GM12872 (cell line): ENCODE measurements around the gene RPS15A.

Experiments
- TF ChIP-seq, protein P1 (sequence below): IDR thresholded peaks from 3 replicates; pipeline ENCODE4 v1.5.1; 2011; ENCODE audit warnings: low read depth, mild to moderate bottlenecking, low read length, moderate library complexity; ENCODE audit not compliant: insufficient read depth

The RPS15A gene

DNA sequence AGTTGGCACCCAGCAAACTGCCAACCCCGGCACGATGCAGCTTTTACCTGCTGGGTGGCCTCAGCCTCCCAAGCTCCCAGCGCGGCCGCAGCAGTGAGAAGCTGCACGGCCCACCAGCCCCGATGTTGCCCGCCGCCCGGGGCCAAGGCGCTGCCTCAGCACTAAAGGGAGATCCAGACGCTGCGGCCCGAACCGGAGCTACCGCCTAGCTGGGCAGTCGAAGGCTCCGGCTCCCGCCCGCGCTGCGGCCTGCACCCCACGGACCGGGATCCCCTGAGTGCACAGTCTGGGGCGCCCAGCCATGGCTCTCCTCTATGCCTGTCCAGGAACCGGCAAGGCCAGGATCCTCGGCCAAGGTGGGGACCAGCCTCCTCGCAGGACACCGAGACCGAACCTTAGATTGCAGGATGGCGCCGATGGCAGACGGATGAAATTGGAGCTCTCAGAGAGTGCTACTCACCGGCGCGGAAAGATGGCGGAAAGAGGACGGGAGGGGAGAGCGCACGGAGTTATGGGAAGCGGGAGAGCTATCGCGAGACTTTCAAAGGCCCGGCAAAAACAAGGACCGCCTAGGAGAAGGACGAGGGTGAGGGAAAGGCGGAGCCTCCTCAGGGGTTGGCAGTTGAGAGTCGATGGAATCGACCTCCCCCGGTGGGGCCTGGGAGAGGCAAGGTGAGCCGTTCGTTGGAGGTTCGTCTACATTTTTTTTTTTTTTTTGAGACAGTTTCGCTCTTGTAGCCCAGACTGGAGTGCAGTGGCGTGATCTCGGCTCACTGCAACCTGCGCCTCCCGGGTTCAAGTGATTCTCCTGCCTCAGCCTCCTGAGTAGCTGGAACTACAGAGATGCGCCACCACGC lies at the start of gene RPS15A:
TSS of gene RPS15A (minus strand) at position 485 of the 857 bp plus-strand sequence. CDS start 1,221 bp downstream, outside the sequence.
- TF ChIP-seq, protein P1, sequence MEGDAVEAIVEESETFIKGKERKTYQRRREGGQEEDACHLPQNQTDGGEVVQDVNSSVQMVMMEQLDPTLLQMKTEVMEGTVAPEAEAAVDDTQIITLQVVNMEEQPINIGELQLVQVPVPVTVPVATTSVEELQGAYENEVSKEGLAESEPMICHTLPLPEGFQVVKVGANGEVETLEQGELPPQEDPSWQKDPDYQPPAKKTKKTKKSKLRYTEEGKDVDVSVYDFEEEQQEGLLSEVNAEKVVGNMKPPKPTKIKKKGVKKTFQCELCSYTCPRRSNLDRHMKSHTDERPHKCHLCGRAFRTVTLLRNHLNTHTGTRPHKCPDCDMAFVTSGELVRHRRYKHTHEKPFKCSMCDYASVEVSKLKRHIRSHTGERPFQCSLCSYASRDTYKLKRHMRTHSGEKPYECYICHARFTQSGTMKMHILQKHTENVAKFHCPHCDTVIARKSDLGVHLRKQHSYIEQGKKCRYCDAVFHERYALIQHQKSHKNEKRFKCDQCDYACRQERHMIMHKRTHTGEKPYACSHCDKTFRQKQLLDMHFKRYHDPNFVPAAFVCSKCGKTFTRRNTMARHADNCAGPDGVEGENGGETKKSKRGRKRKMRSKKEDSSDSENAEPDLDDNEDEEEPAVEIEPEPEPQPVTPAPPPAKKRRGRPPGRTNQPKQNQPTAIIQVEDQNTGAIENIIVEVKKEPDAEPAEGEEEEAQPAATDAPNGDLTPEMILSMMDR: no peak

DNA sequence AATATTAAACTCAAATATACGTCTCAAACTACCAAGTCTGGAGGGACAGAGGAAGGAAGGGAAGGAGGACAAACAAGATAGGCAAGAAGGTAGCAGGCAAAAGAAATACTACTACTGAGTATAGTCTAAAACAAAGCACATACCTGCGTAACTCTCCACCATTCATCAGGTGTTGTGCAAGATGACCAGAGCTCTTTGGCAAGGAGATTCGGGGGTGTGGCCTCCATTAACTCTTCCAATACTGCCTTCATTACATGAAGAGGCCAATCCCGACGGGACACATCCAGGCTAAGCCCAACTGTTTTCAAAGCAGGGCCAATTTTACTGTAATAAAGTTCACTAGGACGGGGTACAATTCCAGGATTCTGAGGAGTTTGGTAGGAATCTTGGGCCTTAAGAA lies 49.4 kb upstream of the RPS15A start:
- TF ChIP-seq, protein P1: no peak

DNA sequence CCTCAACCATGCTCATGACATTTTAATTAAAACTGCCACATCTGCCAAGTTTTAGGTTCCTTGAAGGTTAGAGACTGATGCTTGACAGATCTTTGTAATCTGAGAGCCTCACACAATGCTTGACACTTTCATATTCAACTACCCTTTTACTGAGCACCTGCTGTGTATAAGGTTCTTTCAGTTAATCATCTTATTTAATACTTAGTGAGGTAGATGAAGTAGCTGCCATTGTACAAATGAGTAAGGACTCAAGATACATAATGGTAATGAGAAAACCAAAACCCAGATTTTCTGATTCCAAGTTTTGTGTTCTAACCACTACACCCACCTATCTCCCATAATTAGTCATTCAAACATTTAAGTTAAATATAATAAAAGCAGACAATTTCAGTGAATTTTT lies 46.6 kb upstream of the RPS15A start:
- TF ChIP-seq, protein P1: no peak

DNA sequence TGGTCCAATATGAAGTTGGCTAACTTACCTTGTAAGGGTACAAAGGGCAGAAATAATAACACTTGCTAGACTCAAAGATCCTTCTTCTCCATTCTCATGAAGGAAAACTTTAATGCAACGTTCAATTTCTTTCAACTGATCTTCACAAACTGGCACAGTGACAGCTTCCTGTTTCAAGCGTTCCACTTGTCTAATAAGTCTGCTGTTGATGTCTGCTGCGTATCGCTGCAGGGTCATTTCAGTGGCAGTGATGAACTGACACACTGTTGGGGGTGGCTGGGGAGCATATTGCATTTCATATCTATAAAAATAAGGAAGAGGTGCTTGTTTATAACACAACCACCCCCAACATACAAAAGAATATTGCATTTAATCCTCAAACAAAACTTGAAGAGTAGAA lies 44.7 kb upstream of the RPS15A start:
- TF ChIP-seq, protein P1: no peak

DNA sequence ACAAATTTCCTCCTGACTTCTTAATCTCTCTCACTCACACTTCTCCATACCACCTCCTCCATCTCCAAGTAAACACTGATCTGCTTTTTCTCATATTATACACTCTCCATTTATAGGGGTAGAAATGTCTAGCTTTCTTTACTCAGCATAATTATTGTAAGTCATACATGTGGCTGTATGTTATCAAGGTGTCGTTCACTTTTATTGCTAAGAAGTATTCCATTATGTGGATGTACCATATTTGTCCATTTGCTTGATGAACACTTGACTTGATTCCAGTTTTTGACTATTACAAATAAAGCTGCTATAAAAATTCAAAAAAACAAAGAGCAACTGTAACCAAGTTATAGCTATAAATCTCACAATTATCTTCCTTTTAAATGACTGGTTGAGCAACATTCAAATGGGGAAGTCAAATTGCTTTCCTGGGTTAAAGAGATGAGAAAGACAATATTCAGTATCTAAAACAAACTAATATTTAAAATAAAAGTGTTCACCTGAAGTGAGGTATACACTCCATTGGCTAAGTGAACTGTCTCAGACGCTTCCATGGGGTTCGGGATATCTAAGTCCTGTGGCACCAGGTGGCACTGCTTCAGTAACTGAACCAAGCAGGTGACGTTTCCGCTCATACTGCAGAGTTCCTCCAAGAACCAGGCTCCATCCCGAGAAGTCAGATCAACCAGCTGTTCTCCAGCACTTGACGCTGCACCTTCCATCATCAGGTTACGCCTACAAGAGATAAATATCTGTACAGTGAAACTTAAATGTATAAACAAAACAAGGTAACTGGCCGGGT lies 43.8 kb upstream of the RPS15A start:
- TF ChIP-seq, protein P1: no peak

DNA sequence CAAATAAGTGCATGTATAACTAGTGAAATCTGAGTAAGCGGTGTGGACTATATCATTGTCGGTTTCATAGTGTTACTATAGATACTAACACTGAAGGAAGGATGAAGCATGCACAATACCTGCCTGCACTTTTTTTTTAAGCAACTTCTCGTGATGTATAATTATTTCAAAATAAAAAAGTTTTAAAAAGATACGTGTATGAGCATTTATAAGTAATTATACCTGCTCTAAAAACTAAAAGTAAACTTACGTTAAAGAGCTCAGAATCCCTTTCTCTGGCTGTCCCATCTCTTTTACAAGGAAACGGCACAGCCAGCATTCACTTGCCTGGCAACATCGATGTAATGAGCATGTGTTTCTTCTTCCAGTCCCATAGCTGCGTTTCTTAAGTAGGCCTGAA lies 42.5 kb upstream of the RPS15A start:
- TF ChIP-seq, protein P1: no peak

DNA sequence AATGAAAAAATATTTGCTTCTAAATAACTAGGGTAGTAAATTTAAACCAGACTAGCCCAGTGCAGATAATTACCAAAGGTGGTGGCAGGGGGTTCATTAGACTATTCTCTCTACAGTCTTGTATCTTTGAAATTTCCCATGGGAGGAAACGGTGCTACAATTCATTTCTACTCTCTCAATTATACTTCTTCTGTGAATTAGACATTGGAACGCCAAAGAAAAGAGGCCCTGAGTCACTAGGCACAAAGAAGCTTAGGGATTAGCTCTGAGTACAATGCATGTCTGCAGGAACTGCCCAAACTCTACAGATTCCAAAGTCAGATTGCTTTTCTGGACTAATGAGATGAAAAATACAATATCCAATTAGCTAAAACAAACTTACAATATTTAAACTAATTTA lies 41.9 kb upstream of the RPS15A start:
- TF ChIP-seq, protein P1: no peak
